ENCODE data around the gene PRKCH. TPM values are rescaled to one million over a fixed set of nuclear protein-coding genes. Genes with fewer than 3 reads are reported as not detected.
A peak's percentile ranks its signal among the peaks of the same experiment; 100 is the strongest.

The PRKCH gene
- total and polyA plus RNA-seq, 7 experiments from 2014 or later: 191 to 359 (median 314) TPM

GRCh38 chr14:61510736-61511557 is 189.6 kb downstream of the PRKCH start:
- ATAC-seq: peak; percentile 22
- H3K4me1 ChIP-seq (ENCODE audit: control insufficient read depth in 2 of 2, insufficient read depth in 2 of 2, low read length in 2 of 2): peaks cover 36 to 57% of the 10 kb centered on the region in 2 donors
- peak overlapping the region in 7 of 9 donors; percentile 68 to 95 (median 84) for H3K27ac Mint-ChIP-seq
- H3K27me3 Mint-ChIP-seq: no peaks in the 10 kb centered on the region
- H3K4me3 Mint-ChIP-seq: peak overlapping the region; percentile 15 to 66 (median 50)
- H3K36me3 ChIP-seq (ENCODE audit: control insufficient read depth in 2 of 3, insufficient read depth in 3 of 3, low read length in 3 of 3): peaks cover 0 to 42% (median 13%) of the 10 kb centered on the region in 3 experiments
- no peak overlapping the region for H3K4me3 ChIP-seq (ENCODE audit: low read length)
- H3K9me3 Mint-ChIP-seq: peaks cover 0 to 3% (median 0%) of the 10 kb centered on the region in 11 donors
- no peak for DNase-seq
- intact Hi-C loops (cut with micrococcal nuclease): loop anchor here (1.0 to 2.0 kb wide), 3 partner anchors 8 to 35 kb away; no protein-coding TSS in a partner anchor
- peak overlapping the region; percentile 52 for H3K27ac ChIP-seq (ENCODE audit: low read depth, low read length)
- CTCF ChIA-PET: interaction anchor here (0.8 kb wide), 2 partner anchors 11 to 219 kb away, joined by 3 read pairs; no protein-coding TSS in a partner anchor
- POLR2A ChIA-PET: interaction anchor here (0.7 to 1.1 kb wide), 2 partner anchors 11 to 34 kb away, joined by 3 to 7 read pairs; no protein-coding TSS in a partner anchor
- H3K27me3 ChIP-seq (ENCODE audit: control insufficient read depth in 2 of 2, insufficient read depth in 2 of 2, low read length in 2 of 2): no peaks in the 10 kb centered on the region
- peaks cover 51 to 100% (median 95%) of the 10 kb centered on the region in 7 donors for H3K4me1 Mint-ChIP-seq
- peaks cover 10 to 55% (median 30%) of the 10 kb centered on the region in 5 donors for H3K36me3 Mint-ChIP-seq
- no peaks in the 10 kb centered on the region for H3K9me3 ChIP-seq (ENCODE audit: control insufficient read depth in 2 of 3, low read length in 3 of 3)

- DNase-seq (peak in 7 of 9 donors; percentile 23 to 55 (median 37)), ATAC-seq (peak; percentile 52)
- H3K9me3 ChIP-seq (ENCODE audit: control insufficient read depth in 2 of 3, low read length in 3 of 3): no peaks in the 10 kb centered on the region
- Mint-ChIP-seq H3K36me3 (peaks cover 9 to 54% (median 30%) of the 10 kb centered on the region in 5 donors), H3K4me1 (peaks cover 48 to 100% (median 95%) of the 10 kb centered on the region in 7 donors), H3K4me3 (peak overlapping the region in 9 of 10 donors; percentile 37 to 70 (median 54)), H3K27me3 (no peaks in the 10 kb centered on the region), H3K27ac (peak overlapping the region in 7 of 9 donors; percentile 68 to 95 (median 84)), H3K9me3 (peaks cover 0 to 3% (median 0%) of the 10 kb centered on the region in 11 donors)
- H3K27me3 ChIP-seq (ENCODE audit: control insufficient read depth in 2 of 2, insufficient read depth in 2 of 2, low read length in 2 of 2): no peaks in the 10 kb centered on the region
- intact Hi-C loops (cut with micrococcal nuclease): loop anchor here (1.0 to 2.0 kb wide), 3 partner anchors 8 to 35 kb away; no protein-coding TSS in a partner anchor
- peak overlapping the region; percentile 52 for H3K27ac ChIP-seq (ENCODE audit: low read depth, low read length)
- POLR2A ChIA-PET: interaction anchor here (0.6 to 1.1 kb wide), 3 partner anchors 10 to 38 kb away, joined by 3 to 7 read pairs (median 4); no protein-coding TSS in a partner anchor
- CTCF ChIA-PET: interaction anchor here (0.6 to 1.1 kb wide), 3 partner anchors 13 to 219 kb away, joined by 3 to 10 read pairs (median 4); no protein-coding TSS in a partner anchor
- peaks cover 0 to 37% (median 13%) of the 10 kb centered on the region in 3 experiments for H3K36me3 ChIP-seq (ENCODE audit: control insufficient read depth in 2 of 3, insufficient read depth in 3 of 3, low read length in 3 of 3)
- H3K4me1 ChIP-seq (ENCODE audit: control insufficient read depth in 2 of 2, insufficient read depth in 2 of 2, low read length in 2 of 2): peaks cover 33 to 51% of the 10 kb centered on the region in 2 donors
- H3K4me3 ChIP-seq (ENCODE audit: low read length): no peak overlapping the region
These were observed 190.2 kb downstream of the PRKCH start for GRCh38 chr14:61511558-61511948.

- no peak overlapping the region for H3K4me3 ChIP-seq (ENCODE audit: low read length)
- DNase-seq (no peak), ATAC-seq (no peak)
- peaks cover 0 to 35% (median 7%) of the 10 kb centered on the region in 3 experiments for H3K36me3 ChIP-seq (ENCODE audit: control insufficient read depth in 2 of 3, insufficient read depth in 3 of 3, low read length in 3 of 3)
- peaks cover 0 to 3% (median 0%) of the 10 kb centered on the region in 11 donors for H3K9me3 Mint-ChIP-seq
- peaks cover 5 to 49% (median 27%) of the 10 kb centered on the region in 5 donors for H3K36me3 Mint-ChIP-seq
- H3K27ac Mint-ChIP-seq: peak overlapping the region in 7 of 9 donors; percentile 68 to 95 (median 84)
- POLR2A ChIA-PET: interaction anchor here (0.6 to 1.2 kb wide), 5 partner anchors 9 to 47 kb away, joined by 3 to 7 read pairs (median 3); no protein-coding TSS in a partner anchor
- peaks cover 37 to 46% of the 10 kb centered on the region in 2 donors for H3K4me1 ChIP-seq (ENCODE audit: control insufficient read depth in 2 of 2, insufficient read depth in 2 of 2, low read length in 2 of 2)
- H3K27ac ChIP-seq (ENCODE audit: low read depth, low read length): peak overlapping the region; percentile 52
- no peaks in the 10 kb centered on the region for H3K27me3 ChIP-seq (ENCODE audit: control insufficient read depth in 2 of 2, insufficient read depth in 2 of 2, low read length in 2 of 2)
- CTCF ChIA-PET: interaction anchor here (0.6 to 1.9 kb wide), 6 partner anchors 9 to 325 kb away, joined by 3 to 10 read pairs (median 4); no protein-coding TSS in a partner anchor
- peaks cover 47 to 100% (median 95%) of the 10 kb centered on the region in 7 donors for H3K4me1 Mint-ChIP-seq
- H3K4me3 Mint-ChIP-seq: peak overlapping the region in 9 of 10 donors; percentile 37 to 74 (median 55)
- no peaks in the 10 kb centered on the region for H3K27me3 Mint-ChIP-seq
- intact Hi-C loops (cut with micrococcal nuclease): loop anchor here in 1 of 2 donors (1.0 kb wide), 1 partner anchor 11 kb away; no protein-coding TSS in a partner anchor
- no peaks in the 10 kb centered on the region for H3K9me3 ChIP-seq (ENCODE audit: control insufficient read depth in 2 of 3, low read length in 3 of 3)
These were observed 190.9 kb downstream of the PRKCH start for GRCh38 chr14:61512026-61512834.

GRCh38 chr14:61513986-61514830 is 192.8 kb downstream of the PRKCH start:
- no peak for DNase-seq
- Histone ChIP-seq H3K36me3 (ENCODE audit: control insufficient read depth in 2 of 3, insufficient read depth in 3 of 3, low read length in 3 of 3) (peaks cover 3 to 31% (median 7%) of the 10 kb centered on the region in 3 experiments), H3K4me1 (ENCODE audit: control insufficient read depth in 2 of 2, insufficient read depth in 2 of 2, low read length in 2 of 2) (peaks cover 38 to 48% of the 10 kb centered on the region in 2 donors), H3K27ac (ENCODE audit: low read depth, low read length) (no peak overlapping the region), H3K27me3 (ENCODE audit: control insufficient read depth in 2 of 2, insufficient read depth in 2 of 2, low read length in 2 of 2) (no peaks in the 10 kb centered on the region), H3K9me3 (ENCODE audit: control insufficient read depth in 2 of 3, low read length in 3 of 3) (no peaks in the 10 kb centered on the region), H3K4me3 (ENCODE audit: low read length) (no peak overlapping the region)
- peak overlapping the region in 8 of 9 donors; percentile 22 to 80 (median 62) for H3K27ac Mint-ChIP-seq
- H3K4me3 Mint-ChIP-seq: peak overlapping the region in 1 of 10 donors; percentile 14
- intact Hi-C loops (cut with micrococcal nuclease): loop anchor here in 1 of 2 donors (1.0 kb wide), 1 partner anchor 9 kb away; no protein-coding TSS in a partner anchor
- no peaks in the 10 kb centered on the region for H3K9me3 Mint-ChIP-seq
- H3K4me1 Mint-ChIP-seq: peaks cover 47 to 99% (median 94%) of the 10 kb centered on the region in 7 donors
- ChIA-PET CTCF (no interaction called here), POLR2A (no interaction called here)
- H3K36me3 Mint-ChIP-seq: peaks cover 5 to 32% (median 30%) of the 10 kb centered on the region in 5 donors
- no peak for ATAC-seq
- H3K27me3 Mint-ChIP-seq: no peaks in the 10 kb centered on the region

- ChIA-PET CTCF (no interaction called here), POLR2A (no interaction called here)
- Mint-ChIP-seq H3K4me3 (no peak overlapping the region), H3K27ac (peak overlapping the region in 6 of 9 donors; percentile 8 to 80 (median 46)), H3K4me1 (peaks cover 45 to 99% (median 94%) of the 10 kb centered on the region in 7 donors), H3K27me3 (no peaks in the 10 kb centered on the region), H3K9me3 (no peaks in the 10 kb centered on the region), H3K36me3 (peaks cover 4 to 32% (median 25%) of the 10 kb centered on the region in 5 donors)
- DNase-seq (no peak), ATAC-seq (peak; percentile 45)
- peaks cover 3 to 30% (median 7%) of the 10 kb centered on the region in 3 experiments for H3K36me3 ChIP-seq (ENCODE audit: control insufficient read depth in 2 of 3, insufficient read depth in 3 of 3, low read length in 3 of 3)
- H3K27me3 ChIP-seq (ENCODE audit: control insufficient read depth in 2 of 2, insufficient read depth in 2 of 2, low read length in 2 of 2): no peaks in the 10 kb centered on the region
- no peak overlapping the region for H3K27ac ChIP-seq (ENCODE audit: low read depth, low read length)
- intact Hi-C loops (cut with micrococcal nuclease): no loop called here
- H3K9me3 ChIP-seq (ENCODE audit: control insufficient read depth in 2 of 3, low read length in 3 of 3): no peaks in the 10 kb centered on the region
- H3K4me3 ChIP-seq (ENCODE audit: low read length): no peak overlapping the region
- peaks cover 37 to 50% of the 10 kb centered on the region in 2 donors for H3K4me1 ChIP-seq (ENCODE audit: control insufficient read depth in 2 of 2, insufficient read depth in 2 of 2, low read length in 2 of 2)
These were observed 193.5 kb downstream of the PRKCH start for GRCh38 chr14:61514927-61515326.

Measured in naive thymus-derived CD4-positive, alpha-beta T cell (primary cell).